ENCODE measurements around the gene CRTAP. TPM values are rescaled to one million over a fixed set of nuclear protein-coding genes. Genes with fewer than 3 reads are reported as not detected.

Gene CRTAP
- total and polyA plus RNA-seq, 8 donors, result 228 to 248 (median 239) TPM

DNA sequence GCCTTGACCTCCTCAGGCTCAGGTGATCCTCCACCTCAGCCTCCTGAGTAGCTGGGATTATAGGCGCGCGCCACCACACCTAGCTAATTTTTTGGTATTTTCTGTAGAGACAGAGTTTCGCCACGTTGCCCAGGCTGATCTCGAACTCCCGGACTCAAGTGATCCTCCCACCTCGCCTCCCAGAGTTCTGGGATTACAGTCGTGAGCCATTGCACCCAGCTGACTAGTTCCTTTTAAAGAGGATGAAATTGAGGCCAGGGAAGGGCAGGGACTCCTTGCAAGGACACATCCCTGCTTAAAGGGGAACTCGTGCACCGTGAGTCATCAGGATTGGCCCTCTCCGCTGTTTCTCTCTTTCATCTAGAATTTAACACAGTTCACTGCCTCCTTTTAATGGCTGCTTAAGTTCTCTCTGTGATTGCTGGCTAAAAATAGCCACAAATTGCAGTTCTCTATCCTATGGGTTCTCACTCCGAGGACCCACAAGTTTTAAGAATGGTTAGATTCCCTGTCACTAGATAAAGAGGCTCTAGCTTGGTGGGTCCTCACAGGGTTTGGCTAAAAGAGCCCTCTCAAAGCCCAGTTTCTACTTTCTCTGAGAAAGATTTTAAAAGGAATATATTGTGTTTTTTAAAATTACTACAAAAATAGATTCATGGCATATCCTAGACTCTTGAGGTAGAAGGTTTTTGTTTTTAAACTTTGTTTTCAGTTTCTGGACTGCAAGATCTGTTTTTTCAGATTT, 1.4 kb downstream of the CRTAP start:
- DNase-seq (peak in 2 of 4 donors; percentile 24 to 90), ATAC-seq (peak; percentile 72)
- peaks cover 8 to 42% of the 10 kb centered on the region in 2 donors for H3K4me1 ChIP-seq
- H3K27me3 ChIP-seq, result no peaks in the 10 kb centered on the region
- peak overlapping the region; percentile 52 to 70 for H3K4me3 ChIP-seq
- intact Hi-C loops (cut with DNase I), result no loop called here
- H3K27ac ChIP-seq, result peak overlapping the region; percentile 97 to 99
- H3K9me3 ChIP-seq, result no peaks in the 10 kb centered on the region
- H3K36me3 ChIP-seq, result peaks cover 0 to 6% of the 10 kb centered on the region in 2 donors
- TF ChIP-seq CTCF (IDR thresholded peaks at IDR 0.05), result no peak

DNA sequence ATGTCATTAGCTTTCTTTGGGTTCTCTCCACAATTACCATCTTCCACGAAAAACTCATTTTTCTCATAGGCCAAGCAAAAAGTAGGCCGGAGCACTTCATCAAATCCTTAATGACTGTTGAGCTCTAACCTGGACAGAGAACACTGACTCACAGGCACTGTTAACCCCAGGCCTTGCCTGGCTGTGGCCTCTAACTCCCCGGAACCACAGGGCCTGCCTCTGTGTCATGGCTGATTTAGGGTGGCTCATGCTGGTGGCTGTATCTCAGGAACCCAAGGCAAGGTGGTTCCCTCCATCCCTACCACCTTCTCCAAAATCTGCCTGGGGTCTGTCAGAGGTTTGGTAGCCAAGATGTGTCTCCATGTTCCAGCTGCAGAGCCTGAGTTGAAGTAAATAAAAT, 3.6 kb downstream of the CRTAP start:
- intact Hi-C loops (cut with DNase I), result no loop called here
- no peaks in the 10 kb centered on the region for H3K27me3 ChIP-seq
- H3K4me1 ChIP-seq, result peaks cover 8 to 41% of the 10 kb centered on the region in 2 donors
- no peak for TF ChIP-seq CTCF (IDR thresholded peaks at IDR 0.05)
- no peak overlapping the region for H3K27ac ChIP-seq
- H3K9me3 ChIP-seq, result no peaks in the 10 kb centered on the region
- no peak overlapping the region for H3K4me3 ChIP-seq
- no peak for ATAC-seq
- DNase-seq, result no peak
- H3K36me3 ChIP-seq, result peaks cover 0 to 29% of the 10 kb centered on the region in 2 donors

DNA sequence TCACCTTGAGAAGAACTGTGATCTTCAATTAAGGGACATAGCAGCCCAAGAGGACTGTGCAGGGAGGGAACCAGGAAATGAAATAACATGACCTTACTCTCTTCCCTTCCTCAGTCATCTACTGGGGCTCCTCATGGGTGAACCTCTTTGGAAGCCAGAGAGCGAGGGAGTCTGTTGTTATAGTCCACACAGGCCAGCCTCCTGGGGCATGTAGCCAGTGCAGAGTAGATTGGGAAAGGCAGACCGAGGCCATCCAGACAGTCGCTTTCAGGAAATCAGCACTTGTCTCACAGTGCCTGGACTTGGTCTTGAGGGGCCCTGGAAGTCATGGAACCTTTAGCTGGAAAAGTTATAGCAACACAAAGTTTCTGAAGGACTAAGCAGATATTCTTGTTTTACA, 6.1 kb downstream of the CRTAP start:
- peaks cover 0 to 51% of the 10 kb centered on the region in 2 donors for H3K36me3 ChIP-seq
- no peaks in the 10 kb centered on the region for H3K9me3 ChIP-seq
- H3K27me3 ChIP-seq, result no peaks in the 10 kb centered on the region
- intact Hi-C loops (cut with DNase I), result no loop called here
- H3K27ac ChIP-seq, result no peak overlapping the region
- peaks cover 2 to 35% of the 10 kb centered on the region in 2 donors for H3K4me1 ChIP-seq
- ATAC-seq (no peak), DNase-seq (no peak)
- TF ChIP-seq CTCF (IDR thresholded peaks at IDR 0.05), result no peak
- no peak overlapping the region for H3K4me3 ChIP-seq

DNA sequence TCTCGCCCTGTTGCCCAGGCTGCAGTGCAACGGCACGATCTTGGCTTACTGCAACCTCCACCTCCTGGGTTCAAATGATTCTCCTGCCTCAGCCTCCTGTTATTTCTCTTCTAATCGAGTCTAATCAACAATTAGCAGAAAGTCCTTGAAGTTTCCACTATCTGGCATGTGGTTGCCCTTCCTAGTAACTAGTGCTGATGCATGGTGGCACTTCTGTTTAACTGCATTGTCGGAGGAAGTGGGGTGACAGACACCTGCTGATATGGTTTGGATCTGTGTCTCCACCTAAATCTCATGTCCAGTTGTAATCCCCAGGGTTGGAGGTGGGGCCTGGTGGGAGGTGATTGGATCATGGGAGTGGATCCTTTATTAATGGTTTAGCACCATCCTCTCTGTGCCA, 9.2 kb downstream of the CRTAP start:
- no peak for ATAC-seq
- Histone ChIP-seq H3K27ac (no peak overlapping the region), H3K4me1 (peaks cover 0 to 18% of the 10 kb centered on the region in 2 donors), H3K9me3 (no peaks in the 10 kb centered on the region), H3K27me3 (no peaks in the 10 kb centered on the region), H3K36me3 (peaks cover 0 to 79% of the 10 kb centered on the region in 2 donors), H3K4me3 (no peak overlapping the region)
- no peak for TF ChIP-seq CTCF (IDR thresholded peaks at IDR 0.05)
- no peak for DNase-seq
- intact Hi-C loops (cut with DNase I), result no loop called here

DNA sequence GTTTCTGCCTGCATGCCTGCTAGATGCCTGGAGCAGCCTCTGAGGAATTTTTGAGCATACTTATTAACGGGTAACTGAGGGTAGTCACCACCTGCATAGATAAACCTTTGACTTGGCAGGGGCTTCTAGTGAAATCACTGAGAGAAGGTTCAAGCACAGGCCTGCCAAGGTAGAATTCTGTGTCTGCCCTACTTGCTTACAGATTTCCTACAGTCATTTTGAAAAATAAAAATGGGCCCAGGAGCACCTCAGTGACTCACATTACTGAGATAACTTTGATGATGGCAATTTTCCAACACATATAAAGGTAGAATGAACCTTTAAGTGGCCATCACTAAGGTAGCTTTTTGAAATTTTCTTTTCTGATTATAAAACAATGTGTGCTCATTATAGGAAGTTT, 10.8 kb downstream of the CRTAP start:
- H3K9me3 ChIP-seq, result no peaks in the 10 kb centered on the region
- no peak for TF ChIP-seq CTCF (IDR thresholded peaks at IDR 0.05)
- no peak overlapping the region for H3K4me3 ChIP-seq
- intact Hi-C loops (cut with DNase I), result no loop called here
- no peak overlapping the region for H3K27ac ChIP-seq
- no peak for ATAC-seq
- no peak for DNase-seq
- H3K4me1 ChIP-seq, result peaks cover 0 to 18% of the 10 kb centered on the region in 2 donors
- H3K36me3 ChIP-seq, result peaks cover 0 to 81% of the 10 kb centered on the region in 2 donors
- no peaks in the 10 kb centered on the region for H3K27me3 ChIP-seq
